ENCODE results near the gene TCAF1.

TCAF1 gene

GRCh38 chr7:143901668-143902331 lies at the start of gene TCAF1:
TCAF1 (minus strand) TSS chr7:143902176; CDS start chr7:143876608, 25,568 bp downstream.
- peak; percentile 83 for DNase-seq

DNA sequence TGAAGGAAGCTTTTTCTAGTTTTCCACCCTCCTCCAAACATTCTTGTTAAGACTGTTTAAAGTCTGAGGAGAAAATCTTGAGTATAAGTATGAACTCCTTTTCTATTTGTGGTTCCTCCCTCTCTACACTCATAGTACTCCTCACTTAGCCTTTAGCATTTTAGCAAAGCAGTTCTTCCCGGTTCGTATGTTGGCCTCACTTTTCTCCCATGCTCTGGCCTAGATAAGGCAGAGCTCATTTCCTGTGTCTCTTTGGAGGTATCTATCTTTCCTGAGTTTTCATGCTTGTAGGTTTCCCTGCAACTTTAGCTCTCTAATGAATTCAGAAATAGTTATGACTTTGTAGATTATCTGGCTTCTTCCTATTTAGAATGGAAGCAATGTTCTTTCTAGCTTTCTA lies 46.8 kb upstream of the TCAF1 start:
- DNase-seq: no peak

- no peak for DNase-seq
These were observed 45.1 kb upstream of the TCAF1 start for GRCh38 chr7:143947111-143947510.

DNA sequence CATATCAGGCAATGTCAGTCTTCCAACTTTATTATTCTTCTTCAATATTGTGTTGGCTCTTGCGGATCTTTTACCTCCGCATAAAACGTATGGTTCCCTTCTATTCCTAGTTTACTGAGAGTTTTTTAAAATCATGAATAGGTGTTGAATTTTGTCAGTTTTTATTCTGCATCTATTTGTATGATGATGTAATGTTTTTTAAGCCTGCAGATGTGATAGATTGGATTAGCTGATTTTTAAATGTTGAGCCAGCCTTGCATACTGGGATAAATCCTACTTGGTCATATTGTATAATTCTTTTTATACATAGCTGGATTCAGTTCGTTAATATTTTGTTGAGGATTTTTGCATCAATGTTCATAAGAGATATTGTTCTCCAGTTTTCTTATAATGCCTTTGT lies 43.4 kb upstream of the TCAF1 start:
- no peak for DNase-seq

DNA sequence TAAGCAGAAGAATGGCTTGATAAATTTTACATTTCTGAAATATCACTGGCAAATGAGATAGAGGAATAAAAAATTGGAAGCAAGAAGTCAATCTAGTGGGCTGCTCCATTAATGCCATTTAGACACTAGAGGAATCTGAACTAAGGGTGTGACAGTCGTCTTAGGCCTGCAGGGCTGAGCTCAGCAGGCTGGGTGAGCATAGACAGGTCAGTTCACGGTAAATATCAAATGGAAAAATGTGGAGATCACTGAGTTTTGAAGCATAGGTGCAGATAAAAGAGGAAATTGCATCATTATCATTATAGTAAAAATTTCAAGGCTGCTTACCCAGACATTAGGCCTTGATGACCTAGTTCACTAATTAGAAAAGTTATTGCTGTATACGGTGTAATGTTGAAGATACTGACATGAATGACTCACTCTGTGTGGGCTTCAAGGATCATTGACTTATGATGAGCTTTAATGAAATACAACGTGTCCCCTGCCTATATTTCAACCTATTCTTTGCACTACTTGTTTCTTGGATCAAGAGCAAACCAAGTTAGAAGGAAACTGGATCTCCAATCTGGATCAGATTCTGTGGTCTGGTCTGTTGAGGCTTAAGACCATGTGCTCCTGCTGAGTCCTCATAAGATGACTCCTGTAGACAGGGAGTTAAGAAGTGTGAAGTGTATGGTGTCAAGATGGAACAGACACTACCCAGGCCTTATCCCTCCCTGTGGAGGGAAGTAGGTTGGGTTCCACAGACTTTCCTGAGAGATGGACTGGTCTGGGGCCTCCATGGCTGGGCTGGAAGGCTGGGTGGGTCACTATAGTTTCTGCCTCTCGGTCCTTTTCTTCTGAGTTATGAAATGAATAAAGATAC lies 36.6 kb upstream of the TCAF1 start:
- DNase-seq: no peak

- no peak for DNase-seq
These were observed 34.4 kb upstream of the TCAF1 start for GRCh38 chr7:143936087-143937009.

DNA sequence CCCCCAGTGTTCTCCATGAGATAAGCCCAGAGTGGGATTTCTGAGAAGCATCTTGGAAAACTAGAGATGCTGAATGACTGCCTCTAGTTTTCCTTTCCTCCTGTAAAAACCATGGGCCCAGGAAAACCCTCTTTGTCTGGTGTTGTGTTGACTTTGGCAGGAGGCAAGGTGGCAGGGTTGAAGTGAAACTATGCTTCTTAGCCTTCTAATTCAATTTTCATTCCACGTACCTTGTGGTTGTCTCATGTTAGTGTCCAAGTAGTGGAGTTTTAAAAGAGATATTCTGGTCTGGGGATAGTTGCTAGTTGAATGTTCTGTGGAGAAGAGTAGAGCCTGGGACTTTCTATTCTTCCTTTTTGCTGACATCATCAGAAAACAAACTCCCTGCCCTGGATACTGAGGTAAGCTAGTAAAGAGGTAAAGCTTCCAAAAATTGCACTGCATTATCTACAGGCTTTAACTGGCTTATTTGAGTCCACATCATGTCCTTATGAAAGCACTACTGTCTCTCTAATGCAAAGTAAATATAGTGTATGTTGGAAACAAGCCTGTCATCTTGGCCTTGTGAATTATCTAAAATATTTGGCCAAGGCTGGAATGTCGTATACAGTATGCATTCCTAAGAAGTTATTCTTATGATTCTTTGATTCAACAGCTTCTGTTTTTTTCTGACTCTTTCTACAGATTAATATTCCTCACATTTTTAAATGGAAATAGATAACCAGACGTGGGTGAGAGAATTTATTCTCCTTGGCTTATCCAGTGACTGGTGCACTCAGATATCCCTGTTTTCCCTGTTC lies 32.8 kb upstream of the TCAF1 start, which contains the start of gene OR2F2:
Gene OR2F2, plus strand, starts transcription at position 708 of the 800 bp plus-strand sequence. Its CDS starts 0 bp downstream, at position 708.
- no peak for DNase-seq

DNA sequence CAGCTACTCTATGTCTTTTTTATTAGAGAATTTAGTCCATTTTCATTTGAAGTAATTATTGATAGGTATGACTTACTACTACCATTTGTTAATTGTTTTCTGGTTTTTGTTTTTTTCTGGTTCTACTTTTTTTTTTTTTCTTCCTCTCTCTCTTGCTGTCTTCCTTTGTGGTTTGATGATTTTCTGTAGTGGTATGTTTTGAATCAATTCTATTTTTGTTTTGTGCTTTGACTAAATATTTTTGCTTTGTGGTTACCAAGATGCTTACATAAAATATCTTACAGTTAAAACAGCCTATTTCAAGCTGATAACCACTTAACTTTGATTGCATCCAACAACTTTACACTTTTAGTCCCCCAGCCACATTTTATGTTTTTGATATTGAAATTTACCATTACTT lies 29.8 kb upstream of the TCAF1 start:
- no peak for DNase-seq

DNA sequence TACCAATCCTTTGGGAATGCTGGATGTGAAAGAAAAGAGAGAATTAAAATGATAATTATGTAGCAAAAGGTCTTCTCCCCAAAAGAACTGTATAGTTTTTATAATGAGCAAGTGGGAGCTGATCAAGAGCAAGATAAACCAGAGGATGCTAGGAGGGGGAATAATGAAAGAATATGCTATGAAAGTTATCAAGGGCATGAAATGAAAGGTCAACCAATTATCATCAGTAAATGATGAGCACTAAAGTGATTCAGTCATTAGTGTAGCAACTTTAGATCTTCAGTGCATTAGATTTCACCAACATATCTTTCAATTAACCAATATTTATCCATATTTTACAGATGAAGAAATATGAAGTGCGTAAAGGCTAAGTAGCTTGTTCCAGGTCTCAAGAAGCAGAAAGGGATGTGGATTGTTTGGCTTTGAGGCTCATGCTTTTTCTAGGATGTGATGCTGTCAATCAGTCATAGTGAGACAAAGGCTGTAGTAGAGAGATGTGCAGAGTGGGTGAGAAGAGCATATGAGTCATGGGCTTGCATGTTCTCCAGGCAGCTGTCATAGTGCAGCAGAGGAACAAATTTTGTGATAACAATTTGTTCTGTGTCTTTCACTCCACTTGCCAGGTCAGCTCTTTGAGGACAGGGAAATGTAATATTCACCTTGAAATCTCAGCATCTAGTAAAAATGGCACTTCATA lies 27.4 kb upstream of the TCAF1 start:
- DNase-seq: no peak

DNA sequence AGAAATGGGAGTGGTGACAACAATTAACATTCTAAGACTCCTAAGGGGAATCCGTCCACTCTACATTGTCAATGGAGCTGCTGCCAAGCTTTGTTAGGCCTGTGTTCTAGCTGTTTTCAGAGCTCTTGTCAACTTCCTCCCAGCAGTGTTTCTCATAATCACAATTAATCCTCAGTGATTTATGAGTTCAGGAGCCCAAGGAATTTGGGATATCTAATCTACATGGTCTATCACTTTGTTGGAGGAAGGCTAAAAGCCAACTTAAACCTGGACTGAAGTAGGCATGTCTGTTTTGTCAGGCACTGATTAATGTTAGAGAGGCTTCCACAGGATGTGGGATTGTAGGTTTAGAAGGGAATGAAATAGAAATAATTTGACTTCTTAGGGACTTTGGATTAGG lies 22.9 kb upstream of the TCAF1 start:
- no peak for DNase-seq

- no peak for DNase-seq
These were observed 13.1 kb upstream of the TCAF1 start for GRCh38 chr7:143914938-143915652.

- no peak for DNase-seq
These were observed 12.1 kb upstream of the TCAF1 start for GRCh38 chr7:143913945-143914615.

GRCh38 chr7:143910473-143911248 lies 8.7 kb upstream of the TCAF1 start:
- no peak for DNase-seq

- no peak for DNase-seq
These were observed 7.9 kb upstream of the TCAF1 start for GRCh38 chr7:143909863-143910262.

DNA sequence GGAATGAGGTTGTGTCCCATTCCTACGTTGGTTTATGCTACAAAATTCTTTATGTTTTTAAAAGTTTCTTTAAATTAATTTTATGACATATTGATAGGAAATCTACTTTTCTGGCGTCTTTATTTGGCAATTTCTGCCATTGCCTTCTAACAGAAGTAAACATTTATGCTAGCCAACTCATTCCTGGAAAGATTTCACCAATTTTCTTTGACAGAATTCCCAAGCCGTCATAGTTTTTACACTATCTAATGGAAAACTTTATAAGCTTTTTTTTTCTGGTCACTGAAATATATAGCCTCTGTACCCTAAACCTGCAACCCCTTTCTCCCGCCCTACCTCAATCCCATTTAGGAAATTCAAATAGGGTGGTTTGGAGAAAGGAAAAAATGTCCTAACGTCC lies 6.1 kb upstream of the TCAF1 start:
- DNase-seq: no peak

DNA sequence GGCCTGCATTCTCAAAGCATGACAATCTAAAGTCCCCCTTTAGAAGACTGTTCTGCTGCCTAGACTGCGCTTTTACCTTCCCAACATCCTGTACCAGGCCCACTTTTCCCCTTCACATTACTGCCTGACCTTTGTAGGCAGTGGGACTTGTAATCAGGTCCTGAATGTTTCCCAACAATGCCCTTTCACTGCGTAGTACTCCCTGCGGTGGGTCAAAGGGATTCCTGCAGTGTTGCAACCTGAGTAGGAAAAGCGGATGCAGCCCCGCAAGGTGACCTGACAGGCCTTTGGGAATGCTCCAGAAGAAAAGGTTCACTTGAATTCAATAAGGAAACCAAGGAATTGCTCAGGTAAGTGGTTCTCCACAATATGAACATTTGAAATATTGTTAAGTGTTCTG lies 4.9 kb upstream of the TCAF1 start:
- DNase-seq: no peak

DNA sequence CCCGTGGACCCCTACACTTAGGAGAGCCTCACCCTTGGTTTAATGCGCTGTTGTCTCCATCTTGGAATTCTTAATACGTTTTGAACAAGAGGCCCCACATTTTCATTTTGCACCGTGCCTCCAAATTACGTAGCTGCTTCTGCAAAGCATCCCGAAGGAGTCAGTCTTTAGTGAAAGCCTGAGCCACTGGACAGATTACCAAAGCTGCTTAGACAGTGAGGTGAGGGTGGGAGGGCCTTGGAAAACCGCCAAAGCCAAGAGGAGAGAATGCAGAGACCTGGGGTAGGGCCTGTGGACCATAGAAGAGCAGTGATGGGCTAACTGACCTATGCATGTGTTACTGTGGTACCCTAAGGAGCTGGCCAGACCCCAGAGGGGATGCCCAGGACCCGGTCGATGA lies 4.2 kb upstream of the TCAF1 start:
- no peak for DNase-seq

GRCh38 chr7:143905509-143905908 lies 3.5 kb upstream of the TCAF1 start:
- DNase-seq: no peak

GRCh38 chr7:143902332-143902899 lies 440 bp upstream of the TCAF1 start:
- DNase-seq: no peak

Measured in NCI-H2029 treated with DMSO at 0.1 percent for 48 hours (cell line).